ENCODE data around the gene LIN7C.

LIN7C gene

DNA sequence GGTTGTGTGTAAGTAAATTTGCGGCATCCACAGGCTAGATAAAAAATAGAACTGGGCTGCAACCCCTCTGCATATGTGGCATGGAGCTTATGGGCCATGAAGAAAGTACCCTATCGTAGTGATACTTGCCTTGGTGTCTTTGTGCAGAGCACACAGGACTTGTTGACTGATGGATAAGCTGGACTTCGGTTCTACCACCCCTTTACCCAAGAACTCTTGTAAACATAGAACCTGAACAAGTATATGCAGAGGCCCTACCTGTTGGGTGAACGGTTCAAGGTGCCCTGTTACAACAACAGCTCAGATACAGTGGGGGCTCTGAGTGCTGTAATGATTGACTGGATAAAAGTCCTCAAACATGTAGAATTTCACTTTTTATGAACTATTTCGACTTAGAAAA is 30.9 kb downstream of the LIN7C start:
- H3K36me3 ChIP-seq: no peaks in the 10 kb centered on the region
- H3K4me3 ChIP-seq: no peak overlapping the region
- no peaks in the 10 kb centered on the region for H3K27me3 ChIP-seq
- no peak for DNase-seq
- H3K27ac ChIP-seq: no peak overlapping the region
- TF ChIP-seq, protein P1, sequence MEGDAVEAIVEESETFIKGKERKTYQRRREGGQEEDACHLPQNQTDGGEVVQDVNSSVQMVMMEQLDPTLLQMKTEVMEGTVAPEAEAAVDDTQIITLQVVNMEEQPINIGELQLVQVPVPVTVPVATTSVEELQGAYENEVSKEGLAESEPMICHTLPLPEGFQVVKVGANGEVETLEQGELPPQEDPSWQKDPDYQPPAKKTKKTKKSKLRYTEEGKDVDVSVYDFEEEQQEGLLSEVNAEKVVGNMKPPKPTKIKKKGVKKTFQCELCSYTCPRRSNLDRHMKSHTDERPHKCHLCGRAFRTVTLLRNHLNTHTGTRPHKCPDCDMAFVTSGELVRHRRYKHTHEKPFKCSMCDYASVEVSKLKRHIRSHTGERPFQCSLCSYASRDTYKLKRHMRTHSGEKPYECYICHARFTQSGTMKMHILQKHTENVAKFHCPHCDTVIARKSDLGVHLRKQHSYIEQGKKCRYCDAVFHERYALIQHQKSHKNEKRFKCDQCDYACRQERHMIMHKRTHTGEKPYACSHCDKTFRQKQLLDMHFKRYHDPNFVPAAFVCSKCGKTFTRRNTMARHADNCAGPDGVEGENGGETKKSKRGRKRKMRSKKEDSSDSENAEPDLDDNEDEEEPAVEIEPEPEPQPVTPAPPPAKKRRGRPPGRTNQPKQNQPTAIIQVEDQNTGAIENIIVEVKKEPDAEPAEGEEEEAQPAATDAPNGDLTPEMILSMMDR (IDR thresholded peaks at IDR 0.05): no peak
- H3K9me3 ChIP-seq: no peaks in the 10 kb centered on the region
- intact Hi-C loops (cut with DNase I; ENCODE audit: low total_unique reads): loop anchor here (10.0 kb wide), 2 partner anchors 71 to 111 kb away; partner anchors contain the start of gene CCDC34
- H3K4me1 ChIP-seq: peaks cover 0 to 13% (median 3%) of the 10 kb centered on the region in 4 donors

DNA sequence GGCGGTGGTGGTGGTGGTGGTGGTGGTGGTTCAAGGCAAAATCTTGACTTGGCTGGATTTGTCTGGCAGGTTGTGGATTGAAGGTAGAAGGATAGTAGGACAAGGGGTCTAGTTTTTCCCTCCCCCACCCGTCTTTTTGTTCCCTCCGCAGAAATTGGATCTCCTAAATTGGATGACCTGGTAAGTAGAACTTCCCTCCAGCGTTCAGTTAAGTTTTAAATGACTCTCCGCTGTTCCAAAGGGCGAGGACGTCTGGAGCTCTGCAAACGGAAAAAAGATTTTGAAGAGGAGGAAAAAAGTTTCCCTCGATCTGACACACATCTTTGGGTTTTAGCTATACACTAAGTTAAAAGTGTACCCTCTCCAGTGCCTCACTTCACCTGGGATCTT is 33.6 kb downstream of the LIN7C start:
- peak overlapping the region; percentile 73 to 88 for H3K4me3 ChIP-seq
- no peak for DNase-seq
- no peaks in the 10 kb centered on the region for H3K27me3 ChIP-seq
- TF ChIP-seq, protein P1 (IDR thresholded peaks at IDR 0.05): no peak
- no peaks in the 10 kb centered on the region for H3K36me3 ChIP-seq
- H3K4me1 ChIP-seq: peaks cover 0 to 39% (median 20%) of the 10 kb centered on the region in 4 donors
- H3K27ac ChIP-seq: peak overlapping the region; percentile 77 to 85
- H3K9me3 ChIP-seq: no peaks in the 10 kb centered on the region
- intact Hi-C loops (cut with DNase I; ENCODE audit: low total_unique reads): loop anchor here (10.0 kb wide), 2 partner anchors 68 to 108 kb away; partner anchors contain the start of gene CCDC34

DNA sequence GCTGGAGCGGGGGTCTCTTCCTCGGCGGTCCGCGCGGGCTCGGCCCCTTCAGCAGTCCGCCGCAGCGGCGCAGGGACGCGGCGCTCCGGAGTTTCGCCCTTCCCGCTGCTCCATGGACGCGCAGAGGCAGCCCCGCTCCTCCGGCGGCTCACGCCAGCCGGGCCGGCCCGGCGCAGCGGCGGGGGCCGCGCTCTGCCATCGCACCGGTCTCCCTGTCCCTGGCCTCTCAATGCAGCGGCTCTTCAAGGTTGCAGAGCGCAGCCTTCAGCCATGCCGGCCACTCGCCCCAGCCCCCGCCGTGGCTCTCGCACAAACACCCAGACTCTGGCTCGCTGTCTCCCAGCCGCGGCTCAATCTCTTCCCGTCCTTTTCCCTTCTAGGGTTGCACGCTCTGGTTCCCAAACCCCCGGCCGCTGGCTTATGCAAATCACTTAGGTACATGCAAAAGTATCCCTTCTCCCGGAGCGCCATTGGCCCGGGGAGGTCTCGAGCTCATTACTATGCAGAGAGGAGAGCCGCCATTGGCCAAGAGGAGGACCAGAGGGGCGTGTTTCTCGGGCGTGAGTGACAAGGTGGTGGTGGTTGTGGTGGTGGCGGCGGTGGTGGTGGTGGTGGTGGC is 34.1 kb downstream of the LIN7C start, which contains the start of gene LGR4:
Gene LGR4, minus strand, starts transcription at position 393 of the 619 bp plus-strand sequence. CDS start 488 bp downstream, outside the sequence.
- intact Hi-C loops (cut with DNase I; ENCODE audit: low total_unique reads): loop anchor here (10.0 kb wide), 2 partner anchors 68 to 108 kb away; partner anchors contain the start of gene CCDC34
- peaks cover 0 to 44% (median 20%) of the 10 kb centered on the region in 4 donors for H3K4me1 ChIP-seq
- no peaks in the 10 kb centered on the region for H3K27me3 ChIP-seq
- DNase-seq: peak; percentile 96 to 97
- peak within 1 kb of the TSS; percentile 77 to 85 for H3K27ac ChIP-seq
- peak within 1 kb of the TSS; percentile 73 to 88 for H3K4me3 ChIP-seq
- H3K9me3 ChIP-seq: no peaks in the 10 kb centered on the region
- TF ChIP-seq, protein P1 (IDR thresholded peaks at IDR 0.05): no peak
- no peaks in the 10 kb centered on the region for H3K36me3 ChIP-seq

DNA sequence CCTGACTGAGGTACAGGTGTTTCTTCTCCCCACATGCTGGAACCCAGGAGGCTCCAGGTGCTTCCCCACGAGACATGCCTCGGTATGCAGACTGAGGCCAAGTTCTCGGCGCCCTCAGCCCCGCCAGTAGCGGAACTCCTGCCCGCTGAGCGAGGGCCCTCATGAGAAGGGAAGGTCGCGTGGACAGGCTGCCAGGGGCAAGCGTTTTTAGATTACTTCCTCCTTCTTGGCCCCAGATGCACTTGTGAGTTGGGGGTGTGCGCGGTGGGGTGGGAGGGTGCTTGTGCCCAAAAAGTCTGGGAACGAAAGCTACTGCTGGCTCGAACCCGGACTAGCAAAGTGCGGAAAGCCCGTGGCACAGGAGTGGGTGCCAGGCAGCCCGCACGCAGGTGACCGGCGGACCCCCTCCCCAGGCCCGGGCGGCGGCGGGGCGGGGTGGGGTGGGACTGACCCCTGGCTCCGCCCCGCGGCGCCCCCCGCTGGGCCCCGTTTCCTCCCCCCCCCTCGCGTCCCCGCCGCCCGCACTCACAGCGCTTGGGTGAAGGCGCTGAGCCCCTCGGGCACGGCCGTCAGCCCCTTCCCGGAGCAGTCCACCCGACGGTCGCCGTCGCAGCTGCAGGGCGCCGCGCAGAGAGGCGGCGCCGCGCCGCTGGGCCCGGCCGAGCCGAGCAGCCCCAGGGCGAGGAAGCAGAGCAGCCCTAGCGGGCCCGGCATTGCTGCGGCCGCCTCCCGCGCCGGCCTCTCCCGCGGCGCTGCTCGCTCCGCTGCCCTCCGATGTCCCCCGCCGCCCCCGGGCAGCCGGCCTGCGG is 34.8 kb downstream of the LIN7C start:
- Histone ChIP-seq H3K27ac (peak overlapping the region; percentile 77 to 85), H3K9me3 (no peaks in the 10 kb centered on the region), H3K4me3 (peak overlapping the region; percentile 73 to 88), H3K4me1 (peaks cover 0 to 45% (median 20%) of the 10 kb centered on the region in 4 donors), H3K27me3 (no peaks in the 10 kb centered on the region), H3K36me3 (no peaks in the 10 kb centered on the region)
- intact Hi-C loops (cut with DNase I; ENCODE audit: low total_unique reads): loop anchor here (10.0 kb wide), 2 partner anchors 67 to 107 kb away; partner anchors contain the start of gene CCDC34
- TF ChIP-seq, protein P1 (IDR thresholded peaks at IDR 0.05): no peak
- peak; percentile 45 to 69 for DNase-seq

DNA sequence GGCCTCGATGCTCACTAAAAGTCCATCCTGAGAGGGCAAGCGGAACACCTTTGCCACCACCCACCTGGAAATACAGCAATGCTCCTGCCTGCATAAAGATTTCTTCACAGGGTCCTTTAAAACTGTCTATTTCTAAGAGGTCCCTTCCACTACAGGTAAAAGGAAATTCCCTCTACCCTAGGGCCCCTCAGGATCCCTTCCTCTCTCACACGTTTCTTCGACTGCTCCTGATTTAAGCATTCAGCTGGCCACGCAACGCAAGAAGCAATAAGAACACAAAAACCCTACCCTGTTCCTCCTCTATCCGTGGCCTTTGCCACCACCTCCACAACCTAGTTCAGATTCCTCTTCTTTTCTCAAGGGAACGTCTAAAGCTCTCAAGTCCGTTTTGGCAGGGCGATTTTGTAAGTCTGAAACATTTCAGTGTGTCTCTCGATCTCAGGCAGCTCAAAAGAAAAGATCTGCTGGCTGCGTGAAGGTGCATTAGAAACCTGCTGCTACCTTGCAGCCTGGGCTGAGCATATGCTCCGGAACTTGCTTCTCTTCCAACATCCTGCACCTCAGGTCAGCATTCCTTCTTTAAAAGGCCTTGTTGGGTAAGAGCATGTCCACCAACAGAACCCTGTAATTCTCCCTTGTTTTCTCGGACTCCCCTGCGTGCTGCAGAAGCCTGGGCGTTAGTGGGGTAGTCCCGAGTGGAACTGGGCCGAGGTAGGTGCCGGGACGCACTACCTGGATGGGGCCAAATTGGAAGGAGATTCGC is 35.6 kb downstream of the LIN7C start:
- TF ChIP-seq, protein P1 (IDR thresholded peaks at IDR 0.05): no peak
- Histone ChIP-seq H3K9me3 (no peaks in the 10 kb centered on the region), H3K27ac (peak overlapping the region; percentile 77 to 85), H3K4me1 (peaks cover 0 to 45% (median 20%) of the 10 kb centered on the region in 4 donors), H3K36me3 (no peaks in the 10 kb centered on the region), H3K27me3 (no peaks in the 10 kb centered on the region), H3K4me3 (peak overlapping the region; percentile 73 to 88)
- intact Hi-C loops (cut with DNase I; ENCODE audit: low total_unique reads): loop anchor here (10.0 kb wide), 2 partner anchors 66 to 106 kb away; partner anchors contain the start of gene CCDC34
- DNase-seq: no peak
